ENCODE measurements around the gene C1orf141.
"Not testable (repeated sequence)": the region's sequence is repeated elsewhere in the genome, so short reads cannot be mapped to it uniquely, and the experiment has no call there.

C1orf141 gene

DNA sequence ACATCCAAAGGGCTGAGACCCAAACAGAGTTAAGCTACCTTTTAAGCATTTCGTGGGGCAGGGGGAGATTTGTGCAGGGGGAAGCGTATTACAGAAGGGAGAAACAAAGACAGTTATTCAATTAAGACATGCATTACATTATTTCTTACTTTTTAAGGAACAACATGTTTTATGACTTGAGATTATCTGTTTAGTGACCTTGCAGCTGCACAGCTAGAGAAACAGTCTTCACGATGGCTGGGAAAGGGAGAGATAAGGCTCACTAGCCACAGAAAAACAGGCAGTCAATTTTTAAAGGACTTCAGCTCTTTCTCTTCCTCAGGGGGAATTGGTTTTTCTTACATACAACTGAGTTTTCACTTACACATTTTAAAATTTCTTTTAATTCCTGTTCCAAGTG is 7.1 kb upstream of the C1orf141 start:
- DNase-seq = not testable (repeated sequence)

DNA sequence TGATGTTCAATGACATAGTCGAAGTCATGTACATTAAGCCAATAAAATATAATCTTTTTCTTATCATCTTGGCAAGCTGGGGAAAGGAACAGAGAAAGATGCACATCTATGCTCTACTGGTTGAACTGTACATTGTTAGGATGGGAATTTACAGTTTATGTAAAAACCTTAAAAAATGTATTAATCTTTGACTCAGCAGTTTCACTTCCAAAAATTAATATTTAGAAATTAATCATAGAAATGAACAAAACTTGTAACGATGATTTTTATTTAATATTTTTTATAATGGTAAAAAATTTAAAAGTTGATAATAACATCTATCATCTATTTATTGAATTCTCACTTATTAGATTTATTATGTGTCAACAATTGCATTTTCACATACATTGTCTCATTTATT is 5.7 kb upstream of the C1orf141 start:
- no peak for DNase-seq

DNA sequence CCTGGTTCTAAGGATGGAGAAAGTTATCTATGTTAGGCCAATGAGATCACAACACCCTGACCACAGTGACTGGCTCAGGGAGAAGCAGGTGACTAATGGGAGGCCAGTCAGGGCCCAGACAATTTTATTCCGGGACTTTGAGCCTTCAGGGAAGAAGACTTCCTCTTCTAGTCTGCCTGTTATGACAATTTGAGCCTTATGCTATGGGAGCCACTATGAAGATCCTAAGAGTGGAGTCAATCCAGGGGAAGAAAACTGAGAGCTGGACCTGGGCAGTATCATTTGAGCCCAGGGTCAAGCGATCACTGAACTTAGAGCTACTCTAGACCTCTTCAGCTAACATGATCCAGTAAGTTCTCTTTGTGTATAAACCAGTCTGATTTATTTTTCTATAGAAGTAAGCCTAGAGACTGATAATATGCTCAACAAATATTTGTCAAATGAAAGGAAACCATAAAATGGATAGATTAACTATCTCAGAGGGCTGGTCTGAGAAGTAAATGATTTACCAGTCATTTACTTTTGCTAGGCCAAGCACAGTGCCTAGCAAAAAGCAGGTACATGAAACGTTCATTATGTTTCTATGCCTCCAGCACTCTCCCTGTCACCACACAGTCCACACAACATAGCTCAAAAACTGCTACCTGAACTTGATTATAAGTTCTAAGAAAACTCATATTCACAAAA is 4.2 kb upstream of the C1orf141 start:
- no peak for DNase-seq

DNA sequence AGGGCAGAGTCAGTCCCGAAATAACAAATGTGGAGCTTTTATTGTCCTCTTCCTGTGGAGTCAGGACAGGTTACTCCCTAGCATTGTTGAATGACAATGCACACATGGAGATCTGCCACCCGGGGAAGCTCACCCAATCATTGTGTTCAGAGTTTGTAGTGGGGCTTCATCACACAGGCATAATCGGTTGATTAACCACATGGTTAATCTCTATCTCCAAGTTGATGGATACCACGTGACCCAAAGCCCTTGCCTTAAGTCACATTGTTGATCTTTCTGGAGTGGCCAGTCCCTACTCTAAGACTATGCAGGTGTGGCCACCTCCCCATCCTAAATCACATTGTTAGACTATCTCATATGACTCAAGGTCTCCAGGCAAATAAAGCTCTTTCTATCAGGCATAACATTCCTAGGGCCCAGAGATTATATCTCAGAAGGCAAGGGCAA is 2.6 kb upstream of the C1orf141 start:
- DNase-seq = no peak

DNA sequence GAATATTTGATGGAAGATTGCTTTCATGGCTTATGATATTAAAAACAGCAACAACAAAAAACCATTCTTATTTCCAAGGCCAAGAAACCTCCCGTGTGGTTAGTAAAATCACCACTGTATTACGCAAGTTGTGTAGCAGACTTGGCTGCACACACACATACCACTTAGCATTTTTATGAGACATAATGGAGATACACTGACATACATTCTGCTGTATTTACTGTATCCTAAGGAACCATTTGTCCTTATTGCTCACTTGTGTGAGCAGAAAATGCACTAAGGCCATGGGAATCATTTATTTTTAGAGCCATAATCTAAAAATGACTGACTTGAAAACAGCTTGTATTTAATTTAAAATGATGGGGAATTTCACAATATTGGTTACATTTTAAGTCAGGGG is 584 bp upstream of the C1orf141 start:
- DNase-seq = no peak

DNA sequence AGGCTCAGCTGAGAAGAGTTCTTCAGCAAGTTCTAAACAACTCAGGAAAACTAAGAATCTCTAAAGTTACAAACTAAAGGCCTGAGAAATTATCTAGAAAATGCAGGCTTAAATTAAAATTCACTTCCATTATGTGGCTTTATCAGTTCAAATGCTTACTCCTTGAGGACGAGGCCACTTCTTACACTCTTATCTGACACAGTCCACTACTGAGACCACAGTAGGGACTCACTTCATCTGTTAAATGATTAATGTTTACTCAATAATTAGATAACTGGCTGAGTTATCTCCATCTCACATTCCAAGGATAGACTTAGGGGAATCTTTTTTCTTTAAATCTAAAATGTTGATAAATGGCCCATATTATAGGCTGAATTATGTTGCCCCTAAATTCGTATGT is 1.6 kb downstream of the C1orf141 start:
- no peak for DNase-seq

DNA sequence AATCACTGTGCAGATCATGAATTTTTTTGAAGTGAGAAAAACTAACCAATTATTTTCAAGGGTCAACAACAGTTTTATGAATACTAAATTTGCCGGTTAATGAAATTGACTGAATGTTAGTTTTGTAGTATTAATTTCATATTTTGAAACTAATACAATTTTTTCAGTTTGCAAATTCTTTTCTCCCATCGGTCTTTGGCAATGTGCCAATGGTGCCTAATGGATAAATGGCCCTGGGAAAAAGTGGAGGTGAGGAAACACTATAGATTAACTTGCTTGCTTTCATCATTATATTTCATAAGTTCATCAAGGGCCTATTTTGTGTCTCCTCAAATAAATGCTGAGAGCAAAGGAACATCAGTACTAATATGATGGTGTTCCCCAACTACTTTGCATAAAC is 4.1 kb downstream of the C1orf141 start:
- no peak for DNase-seq

DNA sequence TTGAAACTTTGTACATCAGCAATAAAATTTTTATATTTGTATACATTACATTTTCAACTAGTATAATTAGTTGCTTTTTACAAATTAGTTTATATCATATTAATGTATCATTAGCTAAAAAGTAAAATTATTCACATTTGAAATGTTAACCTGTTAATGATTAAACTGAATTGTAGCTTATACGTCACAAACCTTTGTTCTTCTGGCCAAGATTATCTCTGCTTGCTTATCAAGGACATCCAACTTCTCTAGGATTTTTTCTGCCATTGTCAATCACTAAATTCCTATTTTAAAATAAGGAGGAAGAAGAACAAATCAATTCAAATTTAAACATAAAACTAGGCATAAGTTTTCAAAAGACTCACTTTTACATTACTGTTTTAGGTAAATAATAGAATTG is 7.8 kb downstream of the C1orf141 start:
- no peak for DNase-seq

DNA sequence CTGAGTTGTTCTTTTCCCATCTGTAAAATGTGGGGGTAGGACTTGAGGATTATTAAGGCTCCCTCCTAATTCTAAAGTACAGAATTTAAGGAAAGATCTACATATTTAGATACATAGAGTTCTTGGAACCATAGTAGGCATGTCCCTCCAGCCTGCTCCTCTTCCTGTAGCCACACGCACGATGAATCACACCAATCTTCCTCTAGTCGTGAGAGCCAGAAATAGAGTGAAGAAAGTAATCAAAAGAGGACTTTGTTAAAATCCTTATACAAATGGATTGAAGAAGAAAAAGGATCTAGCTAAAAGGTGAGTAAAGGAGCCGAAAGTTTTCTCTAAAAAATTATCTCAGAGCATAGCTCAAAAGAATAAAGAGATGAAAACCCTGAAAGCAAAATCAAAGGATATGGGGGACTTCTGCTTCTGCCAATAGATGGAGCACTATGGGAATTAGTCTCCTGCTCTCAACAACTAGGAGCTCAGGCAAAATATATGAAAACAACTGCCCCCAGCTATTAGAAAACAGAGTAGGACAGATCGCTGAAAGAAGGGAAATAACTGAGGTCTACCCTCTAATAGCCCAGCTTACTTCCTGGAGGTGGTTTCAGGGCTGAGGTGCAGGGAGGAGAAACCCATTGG is 8.5 kb downstream of the C1orf141 start:
- DNase-seq = no peak

DNA sequence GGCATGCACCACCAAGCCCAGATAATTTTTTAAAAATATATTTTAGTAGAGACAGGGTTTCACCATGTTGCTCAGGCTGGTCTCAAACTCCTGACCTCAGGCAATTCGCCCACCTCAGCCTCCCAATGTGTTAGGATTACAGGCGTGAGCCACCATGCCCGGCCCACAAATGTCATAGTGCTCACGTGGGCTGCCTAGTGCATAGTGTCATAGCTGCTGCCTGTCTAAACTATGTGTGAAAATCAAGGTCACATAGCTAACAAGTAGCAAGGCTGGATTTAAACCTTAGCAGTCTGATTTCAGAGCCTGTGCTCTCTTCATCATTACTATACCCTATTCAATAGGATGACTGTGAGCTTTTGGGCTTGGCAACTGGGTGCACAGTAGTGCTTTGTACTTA is 10.3 kb downstream of the C1orf141 start:
- DNase-seq = no peak

DNA sequence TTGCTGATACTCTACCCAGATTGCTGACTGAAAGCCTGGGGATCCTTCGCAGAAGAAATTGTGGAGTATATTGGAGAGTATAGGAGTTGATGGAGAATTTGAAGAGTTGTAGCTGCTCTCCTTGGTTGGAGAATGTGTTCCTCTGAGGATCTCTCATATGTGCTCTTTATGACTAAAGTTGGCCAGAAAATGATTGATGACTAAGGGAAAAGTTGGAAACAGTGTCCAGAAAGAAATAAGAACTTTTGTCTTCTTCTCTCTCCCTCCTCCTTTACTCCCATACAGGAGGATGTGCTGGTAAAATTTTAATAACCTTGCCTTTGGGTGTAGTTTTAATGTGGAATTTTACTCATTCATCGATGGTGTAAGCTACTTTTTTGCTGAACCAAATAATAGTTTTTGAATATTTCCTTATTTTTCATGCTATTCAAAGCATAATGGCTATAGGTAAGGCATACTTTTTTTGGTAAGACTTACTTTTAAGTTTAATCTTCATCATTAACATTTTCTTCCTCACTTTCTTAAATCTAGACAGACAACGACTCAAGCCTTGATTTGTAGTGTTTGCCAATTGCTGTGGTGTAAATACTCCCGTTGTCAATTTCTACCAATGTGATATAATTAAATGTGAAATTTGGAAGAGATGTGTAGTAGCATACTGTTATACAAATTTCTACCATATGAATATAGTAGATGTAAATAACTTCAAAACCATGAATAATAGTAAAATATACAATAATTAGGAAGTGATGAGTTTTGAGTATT is 13.7 kb downstream of the C1orf141 start:
- no peak for DNase-seq

DNA sequence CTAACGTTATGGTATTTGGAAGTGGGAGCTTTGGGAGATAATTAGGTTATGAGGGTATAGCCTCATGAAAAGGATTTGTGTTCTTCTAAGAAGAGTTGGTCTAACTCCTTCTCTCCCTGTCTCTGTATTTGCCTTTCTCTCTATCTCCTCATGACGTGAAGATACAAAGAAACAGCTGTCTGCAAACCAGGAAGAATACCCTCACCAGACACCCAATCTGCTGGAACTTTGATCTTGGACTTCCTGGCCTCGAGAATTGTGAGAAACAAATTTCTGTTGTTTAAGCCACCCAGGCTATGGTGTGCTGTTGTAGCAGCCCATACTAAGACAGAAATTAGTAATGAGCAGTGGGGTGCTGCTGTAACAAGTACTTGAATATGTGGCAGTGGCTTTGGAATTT is 16.1 kb downstream of the C1orf141 start:
- no peak for DNase-seq

DNA sequence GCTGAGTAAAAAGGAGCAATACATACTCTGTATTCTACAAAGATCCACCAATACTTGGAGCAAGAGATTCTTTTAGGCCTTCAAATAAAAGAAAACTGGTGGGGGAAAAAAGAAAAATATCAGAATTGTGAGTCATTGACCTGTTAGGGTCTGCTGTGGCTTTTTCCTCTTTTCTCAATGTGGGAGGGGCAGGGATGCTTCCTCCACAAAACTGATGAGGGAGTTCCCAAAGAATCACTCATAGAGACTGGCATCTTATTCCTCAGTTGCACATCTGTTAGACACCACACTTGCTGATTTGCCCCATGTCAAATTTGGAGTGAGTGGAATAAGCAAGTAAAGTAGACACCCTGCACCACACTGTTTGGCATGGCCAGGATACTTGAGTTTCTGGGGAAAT is 16.6 kb downstream of the C1orf141 start:
- no peak for DNase-seq

DNA sequence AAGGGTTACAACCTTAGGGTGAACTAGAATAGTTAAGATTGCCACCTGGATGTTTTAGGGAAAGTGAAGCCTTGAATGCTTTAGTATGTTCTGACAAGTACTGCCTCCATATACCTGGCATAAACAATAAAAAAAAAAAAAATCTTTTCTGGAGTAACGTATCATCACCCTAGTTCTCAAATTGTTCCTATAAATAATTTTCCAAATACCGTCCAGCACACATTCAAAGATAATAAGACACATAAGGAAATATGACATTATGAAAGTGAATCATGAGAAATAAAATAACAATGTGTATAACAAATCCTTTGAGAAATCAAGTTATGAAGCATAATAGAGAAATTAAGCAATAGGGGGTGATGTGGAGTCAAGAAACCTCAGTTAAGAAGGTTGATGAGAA is 20.6 kb downstream of the C1orf141 start:
- no peak for DNase-seq

DNA sequence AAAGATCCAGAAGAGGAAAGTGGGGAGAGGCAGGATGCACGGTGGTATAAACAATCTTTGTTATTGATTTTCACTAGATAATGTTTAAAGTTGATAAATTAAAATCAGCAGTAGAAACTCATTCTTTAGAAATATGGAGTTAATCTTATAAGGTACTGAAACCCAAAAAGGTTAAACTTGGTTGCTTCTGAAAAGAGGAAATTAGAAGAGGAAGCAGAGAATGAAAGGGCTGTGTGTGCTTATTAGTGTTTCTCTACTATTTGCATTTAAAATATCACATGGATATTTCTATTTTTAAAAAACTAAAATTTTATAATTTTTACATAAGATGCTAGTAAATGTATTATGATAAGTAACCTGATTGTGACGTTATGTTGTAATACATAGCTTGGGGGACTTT is 24.4 kb downstream of the C1orf141 start:
- DNase-seq = no peak

DNA sequence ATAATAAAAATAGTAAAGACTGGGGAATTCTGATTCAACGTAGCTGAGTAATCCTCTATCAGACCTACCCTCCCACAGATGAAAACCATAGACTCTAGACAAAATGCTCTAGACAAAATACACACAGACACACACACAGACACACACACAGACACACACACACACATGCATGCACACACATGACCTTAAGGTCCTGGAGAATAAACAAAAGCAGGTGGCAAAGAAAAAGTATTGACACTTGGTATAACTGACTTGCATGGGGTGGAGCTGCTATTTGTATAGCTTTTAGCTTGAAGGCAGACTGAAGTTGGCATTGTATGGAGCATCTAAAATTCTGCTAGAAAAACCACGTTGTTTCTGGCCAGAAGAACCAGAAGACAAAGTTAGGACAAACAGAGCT is 29.3 kb downstream of the C1orf141 start:
- no peak for DNase-seq

DNA sequence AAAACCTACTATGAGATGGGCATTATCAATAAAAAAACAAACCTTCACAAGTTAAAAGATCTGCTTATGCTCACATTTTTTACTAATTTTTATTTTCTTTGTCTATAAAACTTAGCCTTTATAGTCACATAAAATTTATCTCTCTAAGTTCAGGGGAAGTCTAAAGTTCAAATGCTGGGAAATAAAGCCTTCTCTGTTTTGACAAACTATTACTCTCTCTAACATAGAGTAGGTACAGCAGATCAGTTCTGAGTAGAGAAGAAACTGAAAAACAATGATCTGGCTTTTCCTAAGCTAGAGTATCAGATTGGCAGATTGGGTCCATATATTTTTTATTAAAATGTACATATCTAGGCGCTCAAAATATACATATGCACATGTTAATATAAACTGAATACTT is 31.2 kb downstream of the C1orf141 start:
- no peak for DNase-seq

DNA sequence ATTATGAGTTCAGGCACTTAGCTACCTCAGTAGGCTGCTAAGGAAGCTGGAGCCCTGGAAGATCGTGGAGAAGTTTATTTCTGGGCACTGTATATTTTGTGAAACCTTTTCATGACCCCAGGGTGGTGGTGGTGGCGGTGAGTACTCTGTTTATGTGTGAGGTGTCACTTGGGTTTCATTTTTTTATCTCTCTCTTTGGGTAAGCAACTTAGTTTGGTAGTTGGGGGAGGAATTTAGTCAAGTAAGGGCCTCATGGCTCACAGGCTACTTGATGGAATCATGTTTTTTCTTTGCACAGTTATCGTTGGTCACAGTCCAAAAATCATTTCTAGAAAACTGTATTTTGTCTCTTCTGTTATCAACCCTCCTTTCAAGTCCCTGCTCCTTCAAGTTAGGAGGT is 33.9 kb downstream of the C1orf141 start:
- DNase-seq = no peak

DNA sequence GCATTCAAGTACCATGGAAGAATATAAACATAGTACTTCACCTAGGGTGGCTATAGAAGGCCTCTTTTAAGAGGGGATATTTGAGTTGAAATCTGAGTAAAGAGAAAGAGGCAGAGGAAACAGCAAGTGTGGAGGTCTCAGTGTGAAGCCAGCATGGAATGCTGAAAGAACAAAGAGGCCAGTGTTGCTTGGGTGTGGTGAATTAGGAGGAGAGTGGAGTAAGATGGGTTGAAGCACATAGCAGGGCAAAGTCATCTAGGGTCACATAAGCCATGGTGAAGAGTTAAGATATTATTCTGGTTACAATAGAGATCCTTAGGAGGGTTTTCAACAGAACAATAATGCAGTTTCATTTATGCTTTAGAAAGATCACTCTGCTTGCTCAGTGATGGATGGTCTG is 37.5 kb downstream of the C1orf141 start:
- DNase-seq = no peak

DNA sequence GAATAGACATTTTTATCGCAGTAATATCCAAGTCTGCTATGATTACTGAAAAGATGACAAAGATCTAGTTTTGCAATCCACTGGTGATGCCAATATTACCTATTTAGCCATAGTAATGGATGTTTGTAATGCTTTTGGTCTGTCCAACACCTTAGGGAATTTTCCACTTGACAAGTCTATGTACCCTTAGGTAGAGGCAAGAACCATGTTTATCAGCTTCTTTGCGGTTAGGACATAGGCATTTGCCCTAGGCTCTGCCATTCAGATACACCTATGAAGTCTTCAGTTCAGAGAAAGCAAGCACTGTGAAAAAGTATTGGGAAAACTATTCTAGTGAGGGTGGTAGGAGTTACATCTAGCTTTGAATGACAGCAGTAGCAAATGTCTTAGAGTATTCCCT is 40.6 kb downstream of the C1orf141 start:
- no peak for DNase-seq

DNA sequence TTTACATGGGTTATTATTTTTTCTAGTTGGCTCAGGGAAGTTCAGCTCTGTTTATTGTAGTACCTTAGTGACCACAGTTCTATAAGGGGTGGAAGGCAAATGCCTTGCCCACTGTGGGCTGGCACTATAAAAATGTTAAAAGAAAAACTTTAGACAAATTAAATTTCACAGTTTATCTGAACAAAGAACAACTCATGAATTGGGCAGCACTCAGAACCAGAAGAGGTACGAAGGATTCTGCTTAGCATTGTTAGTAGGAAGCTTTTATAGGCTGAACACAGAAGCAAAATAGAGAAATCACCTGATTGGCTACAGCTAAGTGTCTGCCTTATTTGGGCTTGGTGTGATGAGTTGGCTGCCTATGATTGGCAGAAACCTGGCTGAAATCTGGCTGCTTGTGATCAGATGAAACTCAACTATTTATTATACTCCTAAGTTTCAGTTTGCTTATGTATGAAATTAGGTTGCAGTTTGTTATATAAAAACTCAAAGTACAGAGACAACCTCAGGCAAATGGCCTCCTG is 45.0 kb downstream of the C1orf141 start:
- DNase-seq = no peak

DNA sequence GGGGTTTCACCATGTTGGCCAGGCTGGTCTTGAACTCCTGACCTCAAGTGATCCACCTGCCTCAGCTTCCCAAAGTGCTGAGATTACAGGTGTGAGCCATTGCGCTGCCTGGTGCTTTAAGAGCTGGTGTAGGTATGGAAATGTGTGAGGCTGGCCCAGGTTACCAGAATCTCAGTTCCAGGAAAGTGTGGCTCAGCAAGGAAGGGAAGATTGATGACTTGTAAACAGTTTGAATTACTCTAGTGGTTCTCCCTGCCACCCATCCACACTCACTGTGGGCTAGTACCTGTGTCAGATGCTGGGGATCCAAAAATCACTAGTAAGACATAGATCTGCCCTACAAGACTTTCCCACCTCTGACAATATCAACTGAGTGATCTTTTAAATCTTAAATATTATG is 46.3 kb downstream of the C1orf141 start:
- no peak for DNase-seq

DNA sequence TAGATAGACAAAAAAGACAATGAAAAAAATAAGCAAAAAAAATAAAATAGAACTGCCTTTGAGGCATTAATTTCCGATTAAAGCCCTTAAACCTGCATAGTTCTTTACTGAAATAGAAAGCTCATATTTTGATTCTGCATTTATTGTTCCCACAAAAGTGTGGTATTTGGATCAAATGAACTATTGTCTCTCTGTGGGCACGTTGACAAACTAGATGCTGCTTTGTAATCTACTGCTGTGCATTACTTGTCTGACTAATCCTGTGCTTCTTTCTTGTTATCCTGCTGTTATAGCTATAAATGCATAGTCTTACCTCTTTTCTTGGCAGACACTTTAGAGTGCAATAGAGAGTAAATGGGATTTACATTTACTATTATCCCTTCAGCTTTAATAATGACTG is 49.4 kb downstream of the C1orf141 start:
- no peak for DNase-seq

DNA sequence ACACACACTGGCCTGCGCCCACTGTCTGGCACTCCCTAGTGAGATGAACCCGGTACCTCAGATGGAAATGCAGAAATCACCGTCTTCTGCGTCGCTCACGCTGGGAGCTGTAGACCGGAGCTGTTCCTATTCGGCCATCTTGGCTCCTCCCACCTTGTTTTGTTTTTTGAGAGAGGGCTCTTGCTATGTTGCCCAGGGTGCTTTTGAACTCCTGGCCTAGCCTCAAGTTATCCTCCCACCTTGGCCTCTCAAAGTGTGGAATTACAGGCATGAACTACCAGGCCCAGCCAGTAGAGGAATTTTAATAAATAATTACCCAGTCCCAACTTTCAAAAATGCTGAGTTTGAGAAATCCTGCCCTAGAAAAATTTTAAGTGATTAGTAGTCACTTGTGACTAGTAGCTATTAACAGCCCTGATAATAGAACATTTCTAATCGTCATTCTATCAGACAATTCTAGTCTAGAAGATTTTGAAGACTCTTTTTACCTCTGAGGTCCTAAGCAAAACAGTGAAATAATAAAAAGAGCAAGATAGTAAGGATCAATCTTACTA is 49.9 kb downstream of the C1orf141 start:
- no peak for DNase-seq

Data from kidney glomerular epithelial cell (primary cell).